GM12878 (cell line): ENCODE results near the gene LGALS3BP. TPM values are rescaled to one million over a fixed set of nuclear protein-coding genes. Genes with fewer than 3 reads are reported as not detected.

Source experiments
- ATAC-seq: fragments of 200-7000 bp; cut with Tn5 transposase; 3 replicates; pipeline ENCODE4 v1.9.1; 2020; ENCODE audit warnings: mild to moderate bottlenecking, moderate library complexity
- BruUV-seq: library from RNA; stranded (reverse); fragments of 400-500 nt; replicated peaks from 2 replicates; lab custom pipeline; 2021; lab: Mats Ljungman, UMichigan
- CTCF ChIA-PET: fragments of 300-600 bp; sonication (Branson Sonifier 250); formaldehyde crosslinking; extraction: SDS; loops from one replicate; lab custom pipeline; 2021; ENCODE audit warnings: inconsistent platforms; lab: Yijun Ruan, JAX
- POLR2A ChIA-PET: fragments of 350-600 bp; formaldehyde crosslinking; extraction: SDS; loops from one replicate; lab custom pipeline; 2021; ENCODE audit warnings: inconsistent platforms; lab: Charles Lee
- RAD21 ChIA-PET: fragments of 300-600 bp; sonication (Branson Sonifier 250); formaldehyde crosslinking; loops from one replicate; lab custom pipeline; 2023; ENCODE audit warnings: antibody characterized with exemption; ENCODE audit not compliant: unreplicated experiment; lab: Charles Lee
- SMC1A ChIA-PET: fragments of 300-600 bp; sonication (Branson Sonifier 250); formaldehyde crosslinking; loops from one replicate; lab custom pipeline; 2023; ENCODE audit not compliant: unreplicated experiment, uncharacterized antibody; lab: Charles Lee
- DNase-seq: peaks from one replicate; pipeline ENCODE4 v3.0.0-alpha.2; 2011; ENCODE audit warnings: low read depth, low spot score
- FAIRE-seq: peaks from 3 replicates; lab custom pipeline; 2011; peaks lifted over from hg19 to GRCh38; lab: Jason Lieb, UNC
- H2AFZ ChIP-seq: 2 replicates; pipeline ENCODE4 v1.6.0; 2011; ENCODE audit warnings: low read depth, low read length, control low read depth; ENCODE audit not compliant: control insufficient read depth
- H3K27ac ChIP-seq: 2 replicates; pipeline ENCODE4 v1.5.1; 2011; ENCODE audit warnings: control low read depth; ENCODE audit not compliant: control insufficient read depth, insufficient read depth
- H3K27me3 ChIP-seq, 2 experiments: replicated peaks in 1 of 2; 2 replicates each; pipeline versions ENCODE4 v1.6.0 to v1.6.1; 2011; ENCODE audit warnings: low read length in 1 of 2; ENCODE audit not compliant: control insufficient read depth in 2 of 2, insufficient read depth in 2 of 2
- H3K36me3 ChIP-seq, 2 experiments: 2 replicates each; pipeline ENCODE4 v1.5.1; 2011; ENCODE audit warnings: low read length in 1 of 2; ENCODE audit not compliant: control insufficient read depth in 2 of 2, insufficient read depth in 2 of 2
- H3K4me1 ChIP-seq: 2 replicates; pipeline ENCODE4 v1.6.1; 2011; ENCODE audit warnings: mild to moderate bottlenecking, low read length, moderate library complexity, mixed read lengths; ENCODE audit not compliant: control insufficient read depth, insufficient read depth
- H3K4me2 ChIP-seq: 2 replicates; pipeline ENCODE4 v1.6.0; 2011; ENCODE audit warnings: control low read depth; ENCODE audit not compliant: control insufficient read depth, insufficient read depth
- H3K4me3 ChIP-seq: fragments of 200-600 bp; sonication (generic); 2 replicates; pipeline ENCODE4 v1.5.1; 2016
- H3K79me2 ChIP-seq: 2 replicates; pipeline ENCODE4 v1.6.0; 2011; ENCODE audit warnings: low read length; ENCODE audit not compliant: control insufficient read depth, insufficient read depth
- H3K9ac ChIP-seq: 2 replicates; pipeline ENCODE4 v1.8.0; 2011; ENCODE audit warnings: low read length, control low read depth, mixed read lengths; ENCODE audit not compliant: control insufficient read depth, insufficient read depth
- H3K9me3 ChIP-seq: replicated peaks from 3 replicates; pipeline ENCODE4 v1.5.1; 2011; ENCODE audit warnings: mild to moderate bottlenecking, low read length; ENCODE audit not compliant: control insufficient read depth, insufficient read depth
- H4K20me1 ChIP-seq: 2 replicates; pipeline ENCODE4 v1.6.0; 2011; ENCODE audit not compliant: control insufficient read depth, insufficient read depth
- BCL3 ChIP-seq: IDR thresholded peaks from 2 replicates; pipeline ENCODE4 v1.6.1; 2011; ENCODE audit warnings: borderline replicate concordance, low read depth, mild to moderate bottlenecking, moderate library complexity, low read length; ENCODE audit not compliant: insufficient read depth, poor library complexity, severe bottlenecking
- BMI1 ChIP-seq: fragments of 450-650 bp; IDR thresholded peaks from 2 replicates; pipeline ENCODE4 v1.6.1; 2016; ENCODE audit warnings: mild to moderate bottlenecking, moderate library complexity, borderline replicate concordance
- CBFB ChIP-seq: IDR thresholded peaks from 2 replicates; pipeline ENCODE4 v1.6.1; 2016; ENCODE audit warnings: antibody characterized with exemption, low read depth
- CEBPB ChIP-seq, 2 experiments: fragments of 150-350 bp in 1 of 2; IDR thresholded peaks; 2 replicates each; pipeline ENCODE4 v1.6.1; 2012 to 2014; ENCODE audit warnings: low read depth in 2 of 2, low read length in 2 of 2, borderline replicate concordance in 1 of 2, inconsistent platforms in 1 of 2
- CHD4 ChIP-seq: fragments of 200-600 bp; sonication (generic); IDR thresholded peaks from 2 replicates; pipeline ENCODE4 v1.6.1; 2016; ENCODE audit warnings: mild to moderate bottlenecking
- HCFC1 ChIP-seq: fragments of 150-350 bp; IDR thresholded peaks from 2 replicates; pipeline ENCODE4 v1.6.1; 2014; ENCODE audit warnings: low read length
- HDAC6 ChIP-seq: fragments of 200-600 bp; sonication (generic); IDR thresholded peaks from one replicate; pipeline ENCODE4 v1.8.0; 2017; ENCODE audit warnings: antibody characterized with exemption; ENCODE audit not compliant: unreplicated experiment
- KDM1A ChIP-seq: fragments of 200-600 bp; sonication (generic); IDR thresholded peaks from 2 replicates; pipeline ENCODE4 v1.6.1; 2016; ENCODE audit warnings: borderline replicate concordance
- KLF5 ChIP-seq: fragments of 450-650 bp; IDR thresholded peaks from 2 replicates; pipeline ENCODE4 v1.6.1; 2014; ENCODE audit warnings: mild to moderate bottlenecking; ENCODE audit not compliant: partially characterized antibody
- MYB ChIP-seq: fragments of 150-350 bp; IDR thresholded peaks from 2 replicates; pipeline ENCODE4 v1.6.1; 2014; ENCODE audit warnings: mild to moderate bottlenecking, low read depth, low read length, borderline replicate concordance
- RELA ChIP-seq: fragments of 450-650 bp; IDR thresholded peaks from 2 replicates; pipeline ENCODE4 v1.8.0; 2014; ENCODE audit warnings: borderline replicate concordance; ENCODE audit not compliant: partially characterized antibody
- RFX5 ChIP-seq: IDR thresholded peaks from 2 replicates; pipeline ENCODE4 v1.6.1; 2011; ENCODE audit warnings: low read depth, low read length, improper control_type of control experiment
- SIN3A ChIP-seq: IDR thresholded peaks from 2 replicates; pipeline ENCODE4 v1.6.1; 2012; ENCODE audit warnings: low read depth, low read length, improper control_type of control experiment
- STAT1 ChIP-seq: fragments of 450-650 bp; conservative IDR thresholded peaks from 2 replicates; pipeline ENCODE4 v1.6.1; 2014; ENCODE audit warnings: antibody characterized with exemption, mild to moderate bottlenecking
- WGBS: methylation state at CpG from one replicate; pipeline ENCODE4 v1.1.6; 2016; ENCODE audit warnings: low lambda C conversion rate; ENCODE audit not compliant: insufficient replicate concordance, insufficient coverage; ENCODE audit errors: missing lambda C conversion rate; 5-methylcytosine and 5-hydroxymethylcytosine counted together
- in situ Hi-C: fragments of 300-500 bp; cut with MboI; formaldehyde crosslinking; loops from 9 replicates; pipeline ENCODE4 v1.14.3; 2018; ENCODE audit warnings: mixed read lengths
- intact Hi-C: fragments of 100-400 bp; cut with micrococcal nuclease; formaldehyde crosslinking; loops from one replicate; pipeline ENCODE4 v1.14.2; 2022; ENCODE audit not compliant: unreplicated experiment
- polyA plus RNA-seq, 11 experiments: library from polyadenylated mRNA; depleted of rRNA in 4 of 11; unstranded in 6 of 11; stranded (reverse) in 5 of 11; fragments of >200 nt; fragmentation: Nextera tagmentation in 4 of 11; fragmentation: Illumina TruSeq in 1 of 11; extraction: Ambion mirVana in 4 of 11; extraction: Trizol in 1 of 11; gene quantifications; 1 replicate in 1 of 11; 2 replicates in 10 of 11; pipeline versions ENCODE4 v1.2.1 to v1.2.3, GENCODE V29; 2011 to 2016; ENCODE audit warnings: inconsistent platforms in 2 of 11, missing spikeins in 2 of 11, low read depth in 1 of 11
- total RNA-seq, 4 experiments: library from RNA; depleted of rRNA in 3 of 4; stranded (reverse); fragments of >200 nt in 3 of 4; fragmentation: Illumina TruSeq in 1 of 4; extraction: Trizol in 1 of 4; gene quantifications; 2 replicates each; pipeline versions ENCODE4 v1.2.1 to v1.2.3, GENCODE V29; 2013 to 2021
- TF ChIP-seq, protein P1 (sequence below): fragments of 450-650 bp; IDR thresholded peaks from 2 replicates; pipeline ENCODE4 v1.6.1; 2018; ENCODE audit warnings: mild to moderate bottlenecking, low read depth, moderate library complexity; ENCODE audit not compliant: partially characterized antibody
- TF ChIP-seq, protein P2 (sequence below): fragments of 450-650 bp; IDR thresholded peaks from 2 replicates; pipeline ENCODE4 v1.6.1; 2017; ENCODE audit warnings: low read depth, mild to moderate bottlenecking, moderate library complexity

LGALS3BP gene
- total and polyA plus RNA-seq, 10 of the 15 experiments (the other 5 are each of a cell fraction or from before 2014, with no cell fraction given) = 0.52 to 5.2 (median 1.9) TPM

- TF ChIP-seq STAT1 = no peak
- TF ChIP-seq CEBPB (IDR thresholded peaks at IDR 0.05; ENCODE audit: borderline replicate concordance in 1 of 2, low read depth in 2 of 2, low read length in 2 of 2) = no peak
- no peak for TF ChIP-seq KLF5
Measured at GRCh38 chr17:79003661-79004411, 24.1 kb upstream of the LGALS3BP start (continued).

DNA sequence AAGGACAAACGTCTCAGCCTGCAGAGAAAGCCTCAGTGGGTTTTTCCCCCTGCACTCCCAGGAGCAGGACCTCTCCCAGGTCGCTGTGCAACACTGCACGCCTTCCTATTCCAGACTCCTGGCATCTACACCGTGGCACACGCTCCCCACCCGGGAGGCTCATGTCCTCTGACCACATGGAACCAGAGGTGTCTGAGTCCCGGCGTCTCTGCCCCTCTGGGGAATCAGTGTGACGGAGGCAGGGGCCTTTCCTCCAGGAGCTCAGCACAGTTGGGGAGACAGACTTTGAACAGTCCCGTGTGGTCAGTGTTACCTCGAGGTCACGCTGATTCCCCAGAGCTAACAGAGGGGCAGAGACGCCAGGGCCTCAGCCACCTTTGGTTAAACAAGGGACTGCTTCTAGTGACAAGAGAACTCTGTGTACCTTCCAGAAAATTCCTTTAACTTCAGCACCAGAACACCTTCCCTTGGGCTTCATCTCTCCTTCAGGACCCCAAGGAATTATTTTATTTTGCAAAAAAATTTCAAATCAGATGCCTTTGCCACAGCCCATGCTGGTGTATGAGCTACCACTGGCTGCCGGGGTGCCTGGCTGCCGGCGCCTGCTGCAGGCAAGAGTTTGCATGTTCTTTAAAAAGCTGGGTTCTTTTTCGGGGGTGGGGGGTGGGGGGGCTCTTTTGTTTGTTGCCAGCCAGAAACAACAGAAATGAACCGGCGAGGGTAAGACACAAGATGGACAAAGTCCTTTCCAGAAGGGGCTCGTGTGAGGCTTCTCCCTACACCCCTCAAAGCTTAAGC, 23.3 kb upstream of the LGALS3BP start:
- H3K9me3 ChIP-seq = no peaks in the 10 kb centered on the region
- SMC1A ChIA-PET = no interaction called here
- H3K27me3 ChIP-seq = no peaks in the 10 kb centered on the region
- H3K4me3 ChIP-seq = no peak overlapping the region
- H3K79me2 ChIP-seq = peaks cover 23% of the 10 kb centered on the region
- no peak overlapping the region for H3K4me2 ChIP-seq
- in situ Hi-C loops = no loop called here
- intact Hi-C loops = no loop called here
- CTCF ChIA-PET = no interaction called here
- FAIRE-seq (no peak), ATAC-seq (no peak), DNase-seq (no peak)
- no peaks in the 10 kb centered on the region; the same call in none of the 2 replicates for H4K20me1 ChIP-seq
- no TSS peak for BruUV-seq
- no peak overlapping the region for H3K27ac ChIP-seq
- 80% methylated on average over 20 of the region's 20 CpGs for WGBS
- RAD21 ChIA-PET = no interaction called here
- no peak overlapping the region for H3K9ac ChIP-seq
- POLR2A ChIA-PET = no interaction called here
- H3K4me1 ChIP-seq = peaks cover under 1% of the 10 kb centered on the region; the same call in 1 of the 2 replicates
- H2AFZ ChIP-seq = no peak overlapping the region
- peaks cover 0 to 2% of the 10 kb centered on the region in 2 experiments; a peak in 3 of 4 replicates for H3K36me3 ChIP-seq
- TF ChIP-seq BMI1 = no peak
- no peak for TF ChIP-seq HDAC6
- TF ChIP-seq HCFC1 = no peak
- TF ChIP-seq, protein P1, sequence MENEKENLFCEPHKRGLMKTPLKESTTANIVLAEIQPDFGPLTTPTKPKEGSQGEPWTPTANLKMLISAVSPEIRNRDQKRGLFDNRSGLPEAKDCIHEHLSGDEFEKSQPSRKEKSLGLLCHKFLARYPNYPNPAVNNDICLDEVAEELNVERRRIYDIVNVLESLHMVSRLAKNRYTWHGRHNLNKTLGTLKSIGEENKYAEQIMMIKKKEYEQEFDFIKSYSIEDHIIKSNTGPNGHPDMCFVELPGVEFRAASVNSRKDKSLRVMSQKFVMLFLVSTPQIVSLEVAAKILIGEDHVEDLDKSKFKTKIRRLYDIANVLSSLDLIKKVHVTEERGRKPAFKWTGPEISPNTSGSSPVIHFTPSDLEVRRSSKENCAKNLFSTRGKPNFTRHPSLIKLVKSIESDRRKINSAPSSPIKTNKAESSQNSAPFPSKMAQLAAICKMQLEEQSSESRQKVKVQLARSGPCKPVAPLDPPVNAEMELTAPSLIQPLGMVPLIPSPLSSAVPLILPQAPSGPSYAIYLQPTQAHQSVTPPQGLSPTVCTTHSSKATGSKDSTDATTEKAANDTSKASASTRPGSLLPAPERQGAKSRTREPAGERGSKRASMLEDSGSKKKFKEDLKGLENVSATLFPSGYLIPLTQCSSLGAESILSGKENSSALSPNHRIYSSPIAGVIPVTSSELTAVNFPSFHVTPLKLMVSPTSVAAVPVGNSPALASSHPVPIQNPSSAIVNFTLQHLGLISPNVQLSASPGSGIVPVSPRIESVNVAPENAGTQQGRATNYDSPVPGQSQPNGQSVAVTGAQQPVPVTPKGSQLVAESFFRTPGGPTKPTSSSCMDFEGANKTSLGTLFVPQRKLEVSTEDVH = no peak
- TF ChIP-seq, protein P2, sequence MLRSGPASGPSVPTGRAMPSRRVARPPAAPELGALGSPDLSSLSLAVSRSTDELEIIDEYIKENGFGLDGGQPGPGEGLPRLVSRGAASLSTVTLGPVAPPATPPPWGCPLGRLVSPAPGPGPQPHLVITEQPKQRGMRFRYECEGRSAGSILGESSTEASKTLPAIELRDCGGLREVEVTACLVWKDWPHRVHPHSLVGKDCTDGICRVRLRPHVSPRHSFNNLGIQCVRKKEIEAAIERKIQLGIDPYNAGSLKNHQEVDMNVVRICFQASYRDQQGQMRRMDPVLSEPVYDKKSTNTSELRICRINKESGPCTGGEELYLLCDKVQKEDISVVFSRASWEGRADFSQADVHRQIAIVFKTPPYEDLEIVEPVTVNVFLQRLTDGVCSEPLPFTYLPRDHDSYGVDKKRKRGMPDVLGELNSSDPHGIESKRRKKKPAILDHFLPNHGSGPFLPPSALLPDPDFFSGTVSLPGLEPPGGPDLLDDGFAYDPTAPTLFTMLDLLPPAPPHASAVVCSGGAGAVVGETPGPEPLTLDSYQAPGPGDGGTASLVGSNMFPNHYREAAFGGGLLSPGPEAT = no peak
- TF ChIP-seq RELA = no peak
- no peak for TF ChIP-seq SIN3A
- no peak for TF ChIP-seq CBFB
- no peak for TF ChIP-seq CHD4
- no peak for TF ChIP-seq BCL3
- TF ChIP-seq RFX5 = no peak
- TF ChIP-seq MYB = no peak
- no peak for TF ChIP-seq KDM1A
